ENCODE results near the gene AMPD3.

- TF ChIP-seq NFIC (IDR thresholded peaks at IDR 0.05): no peak
- no peak for TF ChIP-seq TAF1 (IDR thresholded peaks at IDR 0.05; ENCODE audit: low read depth)
- TF ChIP-seq ZBTB7A (IDR thresholded peaks at IDR 0.05; ENCODE audit: low read depth): no peak
- no peak for TF ChIP-seq CREB1 (IDR thresholded peaks at IDR 0.05; ENCODE audit: low read depth)
- no peak for TF ChIP-seq EP300 (IDR thresholded peaks at IDR 0.05; ENCODE audit: borderline replicate concordance)
- no peak for TF ChIP-seq RAD21 (IDR thresholded peaks at IDR 0.05; ENCODE audit: low read depth)
- TF ChIP-seq MAX (IDR thresholded peaks at IDR 0.05): no peak
- TF ChIP-seq YY1 (IDR thresholded peaks at IDR 0.05; ENCODE audit: low read depth): no peak
- TF ChIP-seq CEBPB (IDR thresholded peaks at IDR 0.05): no peak
- TF ChIP-seq FOXM1 (IDR thresholded peaks at IDR 0.05; ENCODE audit: borderline replicate concordance, low read depth): no peak
- no peak for TF ChIP-seq TEAD4 (IDR thresholded peaks at IDR 0.05)
Observed at GRCh38 chr11:10502770-10503169, 47.7 kb downstream of the AMPD3 start.
